SU-DHL-6 (cell line): ENCODE data around the gene CDC42EP3.

Experiments
- H2AFZ ChIP-seq: fragments of 200-600 bp; sonication (generic); 2 replicates; pipeline ENCODE4 v1.6.1; 2014; ENCODE audit warnings: low read depth, mild to moderate bottlenecking, moderate library complexity, mixed read lengths, antibody characterized with exemption, low read length; ENCODE audit not compliant: severe bottlenecking
- H3F3A ChIP-seq: fragments of 200-600 bp; shearing (Covaris generic); 2 replicates; pipeline ENCODE4 v1.6.0; 2016; ENCODE audit warnings: antibody characterized with exemption, mild to moderate bottlenecking; ENCODE audit not compliant: insufficient read depth
- H3K27ac ChIP-seq: fragments of 200-600 bp; sonication (generic); 2 replicates; pipeline ENCODE4 v1.5.1; 2016; ENCODE audit warnings: low read depth, mild to moderate bottlenecking, low read length, moderate library complexity, mixed read lengths
- H3K27me3 ChIP-seq: fragments of 200-600 bp; sonication (generic), shearing (Covaris generic); 2 replicates; pipeline ENCODE4 v1.6.0; 2014; ENCODE audit warnings: mild to moderate bottlenecking, low read length
- H3K36me3 ChIP-seq: fragments of 200-600 bp; sonication (generic); 2 replicates; pipeline ENCODE4 v1.6.1; 2014; ENCODE audit warnings: mild to moderate bottlenecking, low read length, mixed read lengths
- H3K4me2 ChIP-seq: fragments of 300-600, 200-600 bp; shearing (Covaris generic), sonication (generic); 2 replicates; pipeline ENCODE4 v1.6.0; 2014; ENCODE audit warnings: low read length, low read depth, mild to moderate bottlenecking; ENCODE audit not compliant: poor library complexity, severe bottlenecking
- H3K4me3 ChIP-seq: fragments of 200-600 bp; sonication (generic); 2 replicates; pipeline ENCODE4 v1.5.1; 2014; ENCODE audit warnings: antibody characterized with exemption, low read length, mild to moderate bottlenecking, mixed read lengths; ENCODE audit not compliant: insufficient read depth, poor library complexity, severe bottlenecking
- H3K79me2 ChIP-seq: fragments of 200-600 bp; sonication (generic); 2 replicates; pipeline ENCODE4 v1.6.1; 2014; ENCODE audit warnings: mild to moderate bottlenecking, low read length, moderate library complexity; ENCODE audit not compliant: insufficient read depth
- H3K9ac ChIP-seq: fragments of 200-600 bp; sonication (generic); 2 replicates; pipeline ENCODE4 v1.7.0; 2014; ENCODE audit warnings: mild to moderate bottlenecking, low read length
- H3K9me2 ChIP-seq: fragments of 200-600 bp; sonication (generic); replicated peaks from 2 replicates; pipeline ENCODE4 v1.6.1; 2014; ENCODE audit warnings: low read length; ENCODE audit not compliant: insufficient read depth
- H3K9me3 ChIP-seq: fragments of 200-600 bp; sonication (generic); 2 replicates; pipeline ENCODE4 v1.6.1; 2014; ENCODE audit warnings: low read length, mixed read lengths; ENCODE audit not compliant: insufficient read depth
- H4K20me1 ChIP-seq: fragments of 200-600 bp; sonication (generic); 2 replicates; pipeline ENCODE4 v1.6.1; 2014; ENCODE audit warnings: low read depth, mild to moderate bottlenecking, antibody characterized with exemption, low read length, moderate library complexity, mixed read lengths
- EZH2phosphoT487 ChIP-seq: fragments of 200-600 bp; sonication (generic), shearing (Covaris generic); conservative IDR thresholded peaks from 2 replicates; pipeline ENCODE4 v1.6.1; 2018; ENCODE audit warnings: mild to moderate bottlenecking, antibody characterized with exemption, low read length, moderate library complexity, mixed read lengths
- TF ChIP-seq, protein P1 (sequence below): fragments of 200-600 bp; sonication (generic); IDR thresholded peaks from one replicate; pipeline ENCODE4 v1.5.1; 2017; ENCODE audit warnings: antibody characterized with exemption, mild to moderate bottlenecking, low read length, moderate library complexity; ENCODE audit not compliant: insufficient read depth, poor library complexity, severe bottlenecking

The CDC42EP3 gene

GRCh38 chr2:37639631-37640030 lies 31.8 kb downstream of the CDC42EP3 start:
- Histone ChIP-seq H3K4me3 (no peak overlapping the region), H3K27ac (no peak overlapping the region), H3F3A (no peaks in the 10 kb centered on the region)

DNA sequence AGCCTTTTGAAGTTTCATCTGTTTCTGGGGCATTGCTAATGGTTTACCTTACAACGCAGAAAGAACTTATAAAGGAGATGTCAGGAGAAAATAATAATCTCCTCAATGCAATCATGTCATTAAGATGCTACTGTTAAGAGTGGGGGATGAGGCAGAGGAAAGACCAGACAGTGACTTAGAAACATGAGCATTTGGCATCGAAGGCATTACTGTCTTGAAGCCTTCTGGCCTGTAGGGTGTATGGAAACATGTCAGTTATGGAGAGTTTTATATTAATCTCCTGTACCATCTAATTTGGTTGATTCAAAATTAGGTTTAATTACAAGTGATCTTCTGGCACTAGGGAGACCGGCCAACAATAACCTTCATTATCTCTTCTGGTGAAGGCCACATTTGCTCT lies 32.5 kb downstream of the CDC42EP3 start:
- Histone ChIP-seq H2AFZ (no peak overlapping the region), H3F3A (no peaks in the 10 kb centered on the region), H3K9me2 (no peaks in the 10 kb centered on the region), H3K9ac (no peak overlapping the region), H3K27me3 (no peaks in the 10 kb centered on the region), H4K20me1 (no peaks in the 10 kb centered on the region), H3K4me2 (no peak overlapping the region), H3K27ac (no peak overlapping the region), H3K36me3 (no peaks in the 10 kb centered on the region), H3K4me3 (no peak overlapping the region), H3K9me3 (no peaks in the 10 kb centered on the region), H3K79me2 (no peaks in the 10 kb centered on the region)
- TF ChIP-seq, protein P1, sequence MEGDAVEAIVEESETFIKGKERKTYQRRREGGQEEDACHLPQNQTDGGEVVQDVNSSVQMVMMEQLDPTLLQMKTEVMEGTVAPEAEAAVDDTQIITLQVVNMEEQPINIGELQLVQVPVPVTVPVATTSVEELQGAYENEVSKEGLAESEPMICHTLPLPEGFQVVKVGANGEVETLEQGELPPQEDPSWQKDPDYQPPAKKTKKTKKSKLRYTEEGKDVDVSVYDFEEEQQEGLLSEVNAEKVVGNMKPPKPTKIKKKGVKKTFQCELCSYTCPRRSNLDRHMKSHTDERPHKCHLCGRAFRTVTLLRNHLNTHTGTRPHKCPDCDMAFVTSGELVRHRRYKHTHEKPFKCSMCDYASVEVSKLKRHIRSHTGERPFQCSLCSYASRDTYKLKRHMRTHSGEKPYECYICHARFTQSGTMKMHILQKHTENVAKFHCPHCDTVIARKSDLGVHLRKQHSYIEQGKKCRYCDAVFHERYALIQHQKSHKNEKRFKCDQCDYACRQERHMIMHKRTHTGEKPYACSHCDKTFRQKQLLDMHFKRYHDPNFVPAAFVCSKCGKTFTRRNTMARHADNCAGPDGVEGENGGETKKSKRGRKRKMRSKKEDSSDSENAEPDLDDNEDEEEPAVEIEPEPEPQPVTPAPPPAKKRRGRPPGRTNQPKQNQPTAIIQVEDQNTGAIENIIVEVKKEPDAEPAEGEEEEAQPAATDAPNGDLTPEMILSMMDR: no peak
- TF ChIP-seq EZH2phosphoT487: no peak

More at GRCh38 chr2:37639631-37640030, 31.8 kb downstream of the CDC42EP3 start:
- Histone ChIP-seq H3K36me3 (0 out of 2 replicates have a peak, but pooled peaks cover under 1% of the 10 kb centered on the region), H3K27me3 (no peaks in the 10 kb centered on the region), H3K4me2 (no peak overlapping the region), H3K9me2 (no peaks in the 10 kb centered on the region), H3K9me3 (no peaks in the 10 kb centered on the region), H2AFZ (no peak overlapping the region), H4K20me1 (no peaks in the 10 kb centered on the region), H3K9ac (no peak overlapping the region), H3K79me2 (no peaks in the 10 kb centered on the region)
- TF ChIP-seq, protein P1: no peak
- TF ChIP-seq EZH2phosphoT487: no peak

DNA sequence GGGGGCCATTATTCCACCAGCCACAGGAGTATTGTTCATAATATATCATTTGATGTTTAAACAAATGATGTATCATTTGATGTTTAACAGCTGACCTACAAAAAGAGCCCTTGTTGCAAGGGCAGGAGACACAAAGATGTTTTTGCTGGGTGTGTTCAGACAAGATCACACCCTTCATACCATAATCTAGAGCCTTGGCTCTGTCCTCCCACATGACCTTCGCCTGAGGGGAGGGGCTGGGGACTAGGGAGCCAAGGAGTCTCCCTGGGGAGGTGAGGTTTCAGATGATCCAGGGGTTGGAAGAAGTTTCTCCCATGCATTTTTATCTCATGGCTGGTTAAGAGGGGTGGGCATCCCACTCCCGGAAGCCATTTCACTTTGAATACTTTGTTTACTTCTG lies 33.5 kb downstream of the CDC42EP3 start:
- H3K9me3 ChIP-seq: no peaks in the 10 kb centered on the region
- no peaks in the 10 kb centered on the region for H3K79me2 ChIP-seq
- H3K9ac ChIP-seq: no peak overlapping the region
- no peak overlapping the region for H3K27ac ChIP-seq
- no peak overlapping the region for H3K4me3 ChIP-seq
- H2AFZ ChIP-seq: no peak overlapping the region
- no peaks in the 10 kb centered on the region for H3K9me2 ChIP-seq
- no peaks in the 10 kb centered on the region for H3F3A ChIP-seq
- no peak overlapping the region for H3K4me2 ChIP-seq
- TF ChIP-seq, protein P1: no peak
- TF ChIP-seq EZH2phosphoT487: no peak
- H4K20me1 ChIP-seq: no peaks in the 10 kb centered on the region
- H3K36me3 ChIP-seq: no peaks in the 10 kb centered on the region
- H3K27me3 ChIP-seq: no peaks in the 10 kb centered on the region
